ENCODE measurements around the gene LRP4. TPM values are rescaled to one million over a fixed set of nuclear protein-coding genes. Genes with fewer than 3 reads are reported as not detected.
A peak's percentile ranks its signal among the peaks of the same experiment; 100 is the strongest.

The LRP4 gene
- total and polyA plus RNA-seq, 8 donors = 1.3 to 27.0 (median 9.4) TPM

GRCh38 chr11:46907606-46908005 lies 10.7 kb downstream of the LRP4 start:
- no peaks in the 10 kb centered on the region for H3K27me3 ChIP-seq
- intact Hi-C loops (cut with DNase I) = no loop called here

GRCh38 chr11:46906609-46907041 lies 11.7 kb downstream of the LRP4 start:
- no peak for TF ChIP-seq CTCF (IDR thresholded peaks at IDR 0.05)
- H3K4me3 ChIP-seq = no peak overlapping the region
- no peaks in the 10 kb centered on the region for H3K9me3 ChIP-seq
- H3K4me1 ChIP-seq = no peaks in the 10 kb centered on the region
- no peak overlapping the region for H3K27ac ChIP-seq
- intact Hi-C loops (cut with DNase I) = no loop called here
- ATAC-seq (no peak), DNase-seq (no peak), FAIRE-seq (no peak)
- H3K36me3 ChIP-seq = no peaks in the 10 kb centered on the region
- no peaks in the 10 kb centered on the region for H3K27me3 ChIP-seq
- 46 to 56% methylated on average over 13 of the region's 13 CpGs for WGBS, 2 donors

More at GRCh38 chr11:46907606-46908005, 10.7 kb downstream of the LRP4 start:
- H3K4me1 ChIP-seq = no peaks in the 10 kb centered on the region
- no peak for ATAC-seq
- FAIRE-seq = no peak
- DNase-seq = no peak
- H3K27ac ChIP-seq = no peak overlapping the region
- H3K9me3 ChIP-seq = no peaks in the 10 kb centered on the region
- 96 to 100% methylated on average over 4 of the region's 4 CpGs for WGBS, 2 donors
- no peak for TF ChIP-seq CTCF (IDR thresholded peaks at IDR 0.05)
- H3K36me3 ChIP-seq = no peaks in the 10 kb centered on the region
- H3K4me3 ChIP-seq = no peak overlapping the region

- DNase-seq = no peak
- no peaks in the 10 kb centered on the region for H3K9me3 ChIP-seq
- no peak for ATAC-seq
- no peaks in the 10 kb centered on the region for H3K27me3 ChIP-seq
- WGBS, 2 donors = 71 to 72% methylated on average over 5 of the region's 5 CpGs
- intact Hi-C loops (cut with DNase I) = no loop called here
- no peak overlapping the region for H3K4me3 ChIP-seq
- FAIRE-seq = no peak
- H3K27ac ChIP-seq = no peak overlapping the region
- H3K4me1 ChIP-seq = no peaks in the 10 kb centered on the region
- no peaks in the 10 kb centered on the region for H3K36me3 ChIP-seq
- no peak for TF ChIP-seq CTCF (IDR thresholded peaks at IDR 0.05)
Measured at GRCh38 chr11:46905806-46906205, 12.5 kb downstream of the LRP4 start.

- Histone ChIP-seq H3K4me1 (no peaks in the 10 kb centered on the region), H3K4me3 (no peak overlapping the region), H3K27ac (no peak overlapping the region), H3K36me3 (no peaks in the 10 kb centered on the region), H3K27me3 (no peaks in the 10 kb centered on the region), H3K9me3 (no peaks in the 10 kb centered on the region)
- 82 to 84% methylated on average over 10 of the region's 10 CpGs for WGBS, 2 donors
- TF ChIP-seq CTCF (IDR thresholded peaks at IDR 0.05) = no peak
- intact Hi-C loops (cut with DNase I) = no loop called here
- FAIRE-seq (no peak), ATAC-seq (no peak), DNase-seq (peak in 1 of 6 donors; percentile 29)
Measured at GRCh38 chr11:46903846-46904245, 14.5 kb downstream of the LRP4 start.

- no peaks in the 10 kb centered on the region for H3K27me3 ChIP-seq
- peak in 1 of 6 donors; percentile 18 for DNase-seq
- no peaks in the 10 kb centered on the region for H3K36me3 ChIP-seq
- no peaks in the 10 kb centered on the region for H3K4me1 ChIP-seq
- no peak for TF ChIP-seq CTCF (IDR thresholded peaks at IDR 0.05)
- H3K4me3 ChIP-seq = no peak overlapping the region
- intact Hi-C loops (cut with DNase I) = no loop called here
- WGBS, 2 donors = 88 to 90% methylated on average over 6 of the region's 6 CpGs
- no peaks in the 10 kb centered on the region for H3K9me3 ChIP-seq
- no peak for FAIRE-seq
- ATAC-seq = no peak
- H3K27ac ChIP-seq = no peak overlapping the region
Measured at GRCh38 chr11:46902694-46903093, 15.7 kb downstream of the LRP4 start.
